Glomerular visceral epithelial cell (primary cell): ENCODE measurements around the gene MAGOHB.
"Not testable (repeated sequence)": the region's sequence is repeated elsewhere in the genome, so short reads cannot be mapped to it uniquely, and the experiment has no call there.

Experiments
- DNase-seq: peaks from one replicate; pipeline ENCODE4 v3.0.0-alpha.2; 2016; ENCODE audit errors: extremely low spot score

Gene MAGOHB

GRCh38 chr12:10612110-10612509 lies 1.3 kb downstream of the MAGOHB start:
- DNase-seq, result no peak

GRCh38 chr12:10611258-10611657 lies 2.2 kb downstream of the MAGOHB start:
- DNase-seq, result not testable (repeated sequence)

GRCh38 chr12:10610188-10610587 lies 3.2 kb downstream of the MAGOHB start:
- no peak for DNase-seq

GRCh38 chr12:10607885-10608458 lies 5.4 kb downstream of the MAGOHB start:
- DNase-seq, result peak; percentile 18

GRCh38 chr12:10601860-10602259 lies 11.5 kb downstream of the MAGOHB start:
- no peak for DNase-seq

- DNase-seq, result no peak
These were observed 12.4 kb downstream of the MAGOHB start for GRCh38 chr12:10600988-10601387.

- no peak for DNase-seq
These were observed 17.5 kb downstream of the MAGOHB start for GRCh38 chr12:10595881-10596280.

GRCh38 chr12:10590966-10591365 lies 22.4 kb downstream of the MAGOHB start:
- DNase-seq, result no peak

- no peak for DNase-seq
These were observed 29.0 kb downstream of the MAGOHB start for GRCh38 chr12:10584415-10584814.

- DNase-seq, result no peak
These were observed 30.7 kb downstream of the MAGOHB start for GRCh38 chr12:10582704-10583103.

GRCh38 chr12:10582133-10582532 lies 31.3 kb downstream of the MAGOHB start:
- DNase-seq, result not testable (repeated sequence)

GRCh38 chr12:10574307-10574706 lies 39.1 kb downstream of the MAGOHB start:
- no peak for DNase-seq

- peak; percentile 9 for DNase-seq
These were observed 41.4 kb downstream of the MAGOHB start for GRCh38 chr12:10572021-10572490.

- no peak for DNase-seq
These were observed 42.3 kb downstream of the MAGOHB start for GRCh38 chr12:10571141-10571540.

GRCh38 chr12:10567813-10568212 lies 45.6 kb downstream of the MAGOHB start:
- no peak for DNase-seq

- no peak for DNase-seq
These were observed 49.4 kb downstream of the MAGOHB start for GRCh38 chr12:10563966-10564365.

GRCh38 chr12:10563002-10563401 lies 50.4 kb downstream of the MAGOHB start:
- DNase-seq, result no peak

GRCh38 chr12:10562306-10562933 lies 51.0 kb downstream of the MAGOHB start:
- DNase-seq, result peak; percentile 40

- DNase-seq, result no peak
These were observed 54.2 kb downstream of the MAGOHB start for GRCh38 chr12:10559244-10559643.

- no peak for DNase-seq
These were observed 54.6 kb downstream of the MAGOHB start for GRCh38 chr12:10558789-10559188.

- DNase-seq, result no peak
These were observed 55.1 kb downstream of the MAGOHB start for GRCh38 chr12:10558301-10558700.

GRCh38 chr12:10557766-10558165 lies 55.6 kb downstream of the MAGOHB start:
- DNase-seq, result no peak

- DNase-seq, result no peak
These were observed 56.1 kb downstream of the MAGOHB start for GRCh38 chr12:10557329-10557728.
